GM19351 (cell line): Measurements from ENCODE around the gene BZW2.

ENCODE experiments used
- ATAC-seq: cut with Tn5 transposase; IDR thresholded peaks from one replicate; pipeline ENCODE4 v1.9.1; 2021; ENCODE audit warnings: mild to moderate bottlenecking, moderate library complexity; ENCODE audit not compliant: unreplicated experiment

BZW2 gene

GRCh38 chr7:16712916-16713315 is 66.9 kb downstream of the BZW2 start:
- ATAC-seq: peak; percentile 61

- ATAC-seq: no peak
Measured at GRCh38 chr7:16715928-16716327, 69.9 kb downstream of the BZW2 start.

- no peak for ATAC-seq
Measured at GRCh38 chr7:16718111-16718656, 72.2 kb downstream of the BZW2 start.

GRCh38 chr7:16719699-16720098 is 73.7 kb downstream of the BZW2 start:
- ATAC-seq: no peak

- ATAC-seq: no peak
Measured at GRCh38 chr7:16721541-16721940, 75.6 kb downstream of the BZW2 start.

GRCh38 chr7:16724344-16724743 is 78.4 kb downstream of the BZW2 start:
- no peak for ATAC-seq

- no peak for ATAC-seq
Measured at GRCh38 chr7:16726189-16726588, 80.2 kb downstream of the BZW2 start.

GRCh38 chr7:16727736-16728135 is 81.8 kb downstream of the BZW2 start:
- ATAC-seq: no peak

- ATAC-seq: no peak
Measured at GRCh38 chr7:16728811-16729210, 82.8 kb downstream of the BZW2 start.

GRCh38 chr7:16729541-16729940 is 83.6 kb downstream of the BZW2 start:
- ATAC-seq: no peak

GRCh38 chr7:16730937-16731336 is 85.0 kb downstream of the BZW2 start:
- ATAC-seq: no peak

- ATAC-seq: no peak
Measured at GRCh38 chr7:16732828-16733227, 86.8 kb downstream of the BZW2 start.

- no peak for ATAC-seq
Measured at GRCh38 chr7:16734148-16734726, 88.3 kb downstream of the BZW2 start.

- no peak for ATAC-seq
Measured at GRCh38 chr7:16735020-16735419, 89.0 kb downstream of the BZW2 start.

- ATAC-seq: no peak
Measured at GRCh38 chr7:16738011-16738688, 92.2 kb downstream of the BZW2 start.

- ATAC-seq: no peak
Measured at GRCh38 chr7:16739863-16740622, 94.1 kb downstream of the BZW2 start.

- ATAC-seq: no peak
Measured at GRCh38 chr7:16740623-16740953, 94.6 kb downstream of the BZW2 start.

GRCh38 chr7:16740996-16741395 is 95.0 kb downstream of the BZW2 start:
- ATAC-seq: no peak

- ATAC-seq: no peak
Measured at GRCh38 chr7:16741676-16742075, 95.7 kb downstream of the BZW2 start.

- no peak for ATAC-seq
Measured at GRCh38 chr7:16742547-16742946, 96.6 kb downstream of the BZW2 start.

GRCh38 chr7:16743236-16743635 is 97.3 kb downstream of the BZW2 start:
- no peak for ATAC-seq
